ENCODE measurements around the gene BTBD2.

Gene BTBD2

DNA sequence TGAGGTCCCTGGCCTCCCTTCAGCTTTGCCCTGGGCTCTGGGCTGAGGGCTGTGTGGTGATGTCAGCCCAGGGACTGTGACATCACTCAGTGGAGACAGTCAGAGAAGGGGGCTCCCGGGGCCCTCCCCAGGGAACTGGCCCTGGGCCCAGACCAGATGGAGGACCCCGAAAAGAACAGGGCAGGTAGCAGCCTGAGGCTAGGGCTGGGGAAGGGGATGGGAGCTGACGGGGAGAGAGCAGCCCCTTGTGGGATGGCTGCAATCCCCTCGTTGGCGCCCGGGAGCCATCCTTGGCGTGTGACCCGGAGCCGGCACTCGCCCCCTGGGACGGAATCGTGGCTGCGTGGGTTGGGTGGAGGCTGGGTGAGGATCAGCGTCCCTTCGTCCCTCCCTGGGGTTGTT lies 61.0 kb downstream of the BTBD2 start:
- peak overlapping the region; percentile 19; the same call in 1 of the 2 replicates for H3K27ac ChIP-seq
- no peaks in the 10 kb centered on the region for H3K27me3 ChIP-seq
- 0 out of 2 replicates have a peak overlapping the region, but pooled peaks have one; percentile 8 for H3K9ac ChIP-seq
- peaks cover 90% of the 10 kb centered on the region for H4K20me1 ChIP-seq
- peaks cover 56% of the 10 kb centered on the region for H3K36me3 ChIP-seq
- H3K4me3 ChIP-seq = no peak overlapping the region
- peaks cover 89% of the 10 kb centered on the region for H3K4me1 ChIP-seq
- TF ChIP-seq Cebpa-rat (IDR thresholded peaks at IDR 0.05) = no peak
- H3K4me2 ChIP-seq = peak overlapping the region; percentile 67
- H3K9me3 ChIP-seq = peaks cover 27% of the 10 kb centered on the region

GRCh38 chr19:1953441-1954094 lies 61.9 kb downstream of the BTBD2 start:
- Histone ChIP-seq H3K9ac (no peak overlapping the region), H4K20me1 (peaks cover 92% of the 10 kb centered on the region), H3K36me3 (peaks cover 66% of the 10 kb centered on the region), H3K4me2 (peak overlapping the region; percentile 67), H3K4me1 (peaks cover 81% of the 10 kb centered on the region), H3K9me3 (peaks cover 37% of the 10 kb centered on the region), H3K27ac (no peak overlapping the region; the same call in 1 of the 2 replicates), H3K4me3 (no peak overlapping the region), H3K27me3 (no peaks in the 10 kb centered on the region)
- no peak for TF ChIP-seq Cebpa-rat (IDR thresholded peaks at IDR 0.05)

DNA sequence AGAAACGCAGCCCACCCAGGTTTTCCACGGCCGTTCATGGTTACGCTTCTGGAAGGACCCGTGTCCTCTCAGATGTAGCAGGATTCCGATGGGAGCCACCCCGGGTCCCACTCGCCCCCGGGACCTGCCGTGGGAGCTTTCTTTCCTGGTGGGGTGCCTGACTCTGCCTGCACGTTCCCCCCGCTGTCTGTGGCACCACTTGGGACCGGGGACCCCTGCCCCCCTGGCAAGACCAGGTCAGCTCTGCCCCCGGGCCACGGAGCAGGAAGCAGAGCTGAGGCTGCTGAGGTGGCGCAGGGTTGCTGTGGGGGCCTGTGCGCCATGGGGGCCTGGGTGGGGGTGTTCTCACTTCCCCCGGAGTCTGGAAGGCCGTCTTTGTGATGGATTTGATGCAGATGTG lies 62.5 kb downstream of the BTBD2 start:
- peak overlapping the region; percentile 67 for H3K4me2 ChIP-seq
- H4K20me1 ChIP-seq = peaks cover 96% of the 10 kb centered on the region
- H3K4me3 ChIP-seq = no peak overlapping the region
- TF ChIP-seq Cebpa-rat (IDR thresholded peaks at IDR 0.05) = no peak
- no peak overlapping the region for H3K27ac ChIP-seq
- H3K9me3 ChIP-seq = peaks cover 42% of the 10 kb centered on the region
- H3K9ac ChIP-seq = no peak overlapping the region
- H3K36me3 ChIP-seq = peaks cover 69% of the 10 kb centered on the region
- peaks cover 79% of the 10 kb centered on the region for H3K4me1 ChIP-seq
- H3K27me3 ChIP-seq = no peaks in the 10 kb centered on the region

DNA sequence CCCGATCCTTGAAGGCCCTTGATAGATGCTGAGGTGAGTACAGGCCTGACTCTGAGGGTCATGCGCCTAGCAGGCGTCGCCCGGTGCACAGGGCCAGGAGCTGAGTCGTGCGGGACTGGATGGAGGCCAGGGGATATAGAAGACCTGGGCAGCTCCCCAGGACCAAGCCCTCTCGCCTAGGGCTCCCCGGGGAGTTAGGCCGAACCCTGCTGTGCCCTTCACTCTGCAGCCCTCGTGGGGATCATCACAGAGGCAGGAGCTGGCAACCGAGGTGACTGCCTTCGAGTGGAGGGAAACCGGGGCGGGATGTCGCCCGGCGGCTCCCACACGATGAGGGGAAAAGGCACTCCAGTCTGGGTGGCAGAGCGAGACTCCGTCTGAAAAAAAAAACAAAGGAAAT lies 62.9 kb downstream of the BTBD2 start:
- H3K4me2 ChIP-seq = peak overlapping the region; percentile 67
- TF ChIP-seq Cebpa-rat (IDR thresholded peaks at IDR 0.05) = no peak
- no peak overlapping the region for H3K27ac ChIP-seq
- H3K27me3 ChIP-seq = no peaks in the 10 kb centered on the region
- H3K4me1 ChIP-seq = peaks cover 75% of the 10 kb centered on the region
- H3K9ac ChIP-seq = no peak overlapping the region
- peaks cover 73% of the 10 kb centered on the region for H3K36me3 ChIP-seq
- peaks cover 96% of the 10 kb centered on the region for H4K20me1 ChIP-seq
- peaks cover 46% of the 10 kb centered on the region for H3K9me3 ChIP-seq
- H3K4me3 ChIP-seq = no peak overlapping the region

- Histone ChIP-seq H3K4me3 (no peak overlapping the region), H3K9me3 (peaks cover 55% of the 10 kb centered on the region), H4K20me1 (peaks cover 95% of the 10 kb centered on the region), H3K27me3 (no peaks in the 10 kb centered on the region), H3K36me3 (peaks cover 80% of the 10 kb centered on the region), H3K27ac (no peak overlapping the region), H3K4me2 (peak overlapping the region; percentile 55; the same call in 1 of the 2 replicates), H3K9ac (no peak overlapping the region), H3K4me1 (peaks cover 59% of the 10 kb centered on the region)
- TF ChIP-seq Cebpa-rat (IDR thresholded peaks at IDR 0.05) = no peak
These were observed 64.9 kb downstream of the BTBD2 start for GRCh38 chr19:1950640-1951039.

DNA sequence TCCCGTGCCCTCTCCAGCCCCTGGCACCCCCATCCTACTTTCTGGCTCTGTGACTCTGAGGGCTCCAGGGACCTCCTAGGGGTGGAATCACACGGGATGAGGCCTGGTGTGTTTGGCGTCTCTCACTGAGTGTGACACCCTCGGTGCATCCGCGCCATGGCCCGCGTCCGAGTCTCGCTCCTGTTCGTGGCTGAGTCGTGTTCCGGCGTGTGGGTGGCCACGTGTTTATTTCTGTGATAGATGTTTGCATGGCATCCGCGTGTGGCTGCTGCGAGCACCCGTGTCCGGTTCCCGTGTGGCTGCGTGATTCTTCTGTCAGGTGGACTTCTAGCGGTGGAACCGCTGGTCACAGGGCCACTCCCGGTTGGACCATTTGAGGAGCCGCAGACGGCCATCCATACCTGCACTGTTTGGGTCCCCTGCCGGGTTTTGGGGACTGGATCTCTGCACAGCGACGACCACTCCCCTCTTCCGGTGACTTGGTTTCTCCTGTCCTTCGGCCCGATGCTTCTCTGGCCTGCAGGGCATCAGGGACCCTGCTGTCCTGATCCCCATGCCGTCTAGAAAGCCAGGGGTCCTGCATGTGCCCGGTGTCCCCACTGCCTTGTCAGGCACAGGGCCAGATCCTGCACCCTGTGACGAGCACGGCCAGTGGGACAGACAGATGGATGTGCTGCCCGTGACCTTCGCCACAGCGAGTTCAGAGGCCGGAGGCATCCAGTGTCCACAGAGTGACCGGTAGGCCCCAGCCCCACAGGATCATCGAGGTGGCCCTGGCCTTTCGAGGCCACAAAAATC lies 66.0 kb downstream of the BTBD2 start:
- TF ChIP-seq Cebpa-rat (IDR thresholded peaks at IDR 0.05) = no peak
- Histone ChIP-seq H3K9ac (no peak overlapping the region), H3K27ac (no peak overlapping the region), H3K36me3 (peaks cover 82% of the 10 kb centered on the region), H3K9me3 (peaks cover 55% of the 10 kb centered on the region), H3K27me3 (no peaks in the 10 kb centered on the region), H3K4me1 (peaks cover 59% of the 10 kb centered on the region), H3K4me3 (no peak overlapping the region), H4K20me1 (peaks cover 95% of the 10 kb centered on the region), H3K4me2 (no peak overlapping the region)

GRCh38 chr19:1947651-1948209 lies 67.8 kb downstream of the BTBD2 start:
- H3K4me1 ChIP-seq = peaks cover 59% of the 10 kb centered on the region
- no peak overlapping the region for H3K9ac ChIP-seq
- H3K36me3 ChIP-seq = peaks cover 68% of the 10 kb centered on the region
- H3K27me3 ChIP-seq = no peaks in the 10 kb centered on the region
- H3K4me3 ChIP-seq = no peak overlapping the region
- H3K4me2 ChIP-seq = no peak overlapping the region
- peaks cover 55% of the 10 kb centered on the region for H3K9me3 ChIP-seq
- no peak for TF ChIP-seq Cebpa-rat (IDR thresholded peaks at IDR 0.05)
- H3K27ac ChIP-seq = no peak overlapping the region
- H4K20me1 ChIP-seq = peaks cover 95% of the 10 kb centered on the region

DNA sequence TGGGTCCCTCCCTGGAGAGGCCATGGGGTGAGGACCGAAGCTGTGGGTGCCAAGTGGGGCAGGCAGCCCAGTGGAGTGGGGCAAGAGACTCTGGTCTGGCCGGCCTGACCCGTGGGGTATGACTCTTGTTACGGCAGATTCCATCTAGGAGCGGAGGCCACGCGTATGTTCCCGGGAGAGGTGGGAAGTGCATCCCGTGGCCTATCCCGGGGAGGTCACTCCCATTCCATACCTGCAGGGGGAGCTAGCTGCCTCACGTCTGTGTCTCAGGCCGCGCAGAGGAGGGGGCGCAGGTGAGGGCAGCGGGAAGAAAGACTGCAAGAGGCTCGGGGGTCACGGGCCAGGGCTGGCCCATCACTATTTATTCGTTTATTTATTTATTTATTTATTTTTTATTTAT lies 69.6 kb downstream of the BTBD2 start:
- peaks cover 50% of the 10 kb centered on the region for H3K36me3 ChIP-seq
- H3K4me1 ChIP-seq = peaks cover 42% of the 10 kb centered on the region
- no peak overlapping the region; the same call in 1 of the 2 replicates for H3K27ac ChIP-seq
- H3K4me3 ChIP-seq = no peak overlapping the region
- no peak overlapping the region for H3K9ac ChIP-seq
- peaks cover 42% of the 10 kb centered on the region for H3K9me3 ChIP-seq
- no peak for TF ChIP-seq Cebpa-rat (IDR thresholded peaks at IDR 0.05)
- no peaks in the 10 kb centered on the region for H3K27me3 ChIP-seq
- H3K4me2 ChIP-seq = peak overlapping the region; percentile 100
- H4K20me1 ChIP-seq = peaks cover 87% of the 10 kb centered on the region

DNA sequence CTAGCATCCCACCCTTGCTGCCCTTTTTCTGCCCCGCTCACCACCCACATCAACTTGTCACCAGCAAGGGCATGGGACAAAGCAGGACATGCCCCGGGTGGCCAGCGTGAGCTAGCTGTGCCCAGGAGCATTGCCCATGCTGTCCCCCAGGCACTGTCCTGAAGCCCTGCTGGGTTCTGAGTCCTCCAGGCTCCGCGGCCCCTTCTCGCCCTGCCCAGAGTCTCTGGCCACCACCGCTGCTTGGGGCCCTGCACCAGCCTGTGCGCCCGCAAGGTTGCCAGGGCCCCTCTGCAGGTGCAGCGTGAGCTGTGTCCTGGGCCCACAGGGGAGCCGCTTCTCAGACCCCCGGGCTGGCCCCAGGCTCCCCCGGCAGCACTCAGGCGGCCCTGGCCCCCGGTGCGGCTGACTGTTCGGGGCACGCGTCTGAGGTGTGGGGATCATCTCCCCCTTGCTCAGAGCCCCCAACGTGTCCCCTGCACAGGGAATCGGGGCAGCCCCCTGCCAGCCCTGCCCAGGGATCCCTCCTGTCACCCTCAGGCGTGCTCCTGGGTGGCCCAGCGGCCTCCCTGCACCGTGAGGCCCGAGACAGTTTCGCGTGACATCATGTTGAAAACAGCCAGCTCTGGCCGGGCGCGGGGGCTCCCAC lies 70.5 kb downstream of the BTBD2 start:
- Histone ChIP-seq H3K4me1 (peaks cover 37% of the 10 kb centered on the region), H3K9ac (peak overlapping the region; percentile 86; the same call in 1 of the 2 replicates)

More for the DNA sequence above, 70.5 kb downstream of the BTBD2 start:
- peak overlapping the region; percentile 100 for H3K4me2 ChIP-seq
- peaks cover 42% of the 10 kb centered on the region for H3K36me3 ChIP-seq
- peak overlapping the region; percentile 46; the same call in 1 of the 2 replicates for H3K27ac ChIP-seq
- H3K4me3 ChIP-seq = no peak overlapping the region
- H3K27me3 ChIP-seq = no peaks in the 10 kb centered on the region
- peaks cover 81% of the 10 kb centered on the region for H4K20me1 ChIP-seq
- peaks cover 33% of the 10 kb centered on the region for H3K9me3 ChIP-seq
- TF ChIP-seq Cebpa-rat (IDR thresholded peaks at IDR 0.05) = no peak

Data from BLaER1 (cell line).